HepG2 (cell line): ENCODE results near the gene TMEM107. TPM values are rescaled to one million over a fixed set of nuclear protein-coding genes. Genes with fewer than 3 reads are reported as not detected.

Source experiments
- CBX5 ChIP-seq: sonication (generic); formaldehyde crosslinking; IDR thresholded peaks from 2 replicates; pipeline ENCODE4 v1.4.0; 2020; ENCODE audit warnings: missing genetic modification reagents, borderline replicate concordance
- DZIP1 ChIP-seq: sonication (generic); formaldehyde crosslinking; IDR thresholded peaks from 2 replicates; pipeline ENCODE4 v1.5.0; 2020; ENCODE audit warnings: mild to moderate bottlenecking, missing genetic modification reagents
- ELF1 ChIP-seq: sonication (generic); formaldehyde crosslinking; IDR thresholded peaks from 2 replicates; pipeline ENCODE4 v1.4.0; 2020; ENCODE audit warnings: missing genetic modification reagents
- ETS1 ChIP-seq: sonication (generic); formaldehyde crosslinking; IDR thresholded peaks from 2 replicates; pipeline ENCODE4 v1.4.0; 2020; ENCODE audit warnings: missing genetic modification reagents
- HDAC6 ChIP-seq: fragments of 200-600 bp; sonication (generic); IDR thresholded peaks from 2 replicates; pipeline ENCODE4 v1.7.0; 2017; ENCODE audit warnings: mild to moderate bottlenecking, antibody characterized with exemption, low read length, low read depth
- HOMEZ ChIP-seq: IDR thresholded peaks from 2 replicates; pipeline ENCODE4 v1.6.1; 2016; ENCODE audit warnings: low read depth
- MED8 ChIP-seq: sonication (generic); formaldehyde crosslinking; IDR thresholded peaks from 2 replicates; pipeline ENCODE4 v1.8.1; 2023; ENCODE audit warnings: mild to moderate bottlenecking, missing genetic modification reagents; ENCODE audit not compliant: insufficient replicate concordance
- PHF20 ChIP-seq: sonication (generic); formaldehyde crosslinking; IDR thresholded peaks from 2 replicates; pipeline ENCODE4 v1.5.0; 2020; ENCODE audit warnings: mild to moderate bottlenecking, missing genetic modification reagents
- REST ChIP-seq, 2 experiments: IDR thresholded peaks; 2 replicates each; pipeline ENCODE4 v1.6.1; 2011 to 2012; ENCODE audit warnings: low read length in 2 of 2, borderline replicate concordance in 1 of 2, low read depth in 1 of 2, mild to moderate bottlenecking in 1 of 2, moderate library complexity in 1 of 2
- SOX6 ChIP-seq, 2 experiments: fragments of 450-650 bp in 1 of 2; sonication (generic) in 1 of 2; formaldehyde crosslinking in 1 of 2; IDR thresholded peaks; 2 replicates each; pipeline versions ENCODE4 v1.4.0 to v1.6.1; 2017 to 2020; ENCODE audit warnings: antibody characterized with exemption in 1 of 2, mild to moderate bottlenecking in 1 of 2, missing genetic modification reagents in 1 of 2
- SP4 ChIP-seq: sonication (generic); formaldehyde crosslinking; IDR thresholded peaks from 2 replicates; pipeline ENCODE4 v1.8.1; 2023; ENCODE audit warnings: mild to moderate bottlenecking, missing genetic modification reagents
- SRF ChIP-seq: IDR thresholded peaks from 2 replicates; pipeline ENCODE4 v1.6.1; 2011; ENCODE audit warnings: mild to moderate bottlenecking, low read depth, low read length, moderate library complexity
- SRY ChIP-seq: sonication (generic); formaldehyde crosslinking; IDR thresholded peaks from 2 replicates; pipeline ENCODE4 v1.8.0; 2022; ENCODE audit warnings: mild to moderate bottlenecking, missing genetic modification reagents
- ZIK1 ChIP-seq: sonication (generic); formaldehyde crosslinking; IDR thresholded peaks from 2 replicates; pipeline ENCODE4 v1.5.0; 2020; ENCODE audit warnings: mild to moderate bottlenecking, low read depth, missing genetic modification reagents, borderline replicate concordance
- ZNF251 ChIP-seq: sonication (generic); formaldehyde crosslinking; IDR thresholded peaks from 2 replicates; pipeline ENCODE4 v1.9.0; 2021; ENCODE audit warnings: mild to moderate bottlenecking, missing genetic modification reagents
- ZNF331 ChIP-seq: sonication (generic); formaldehyde crosslinking; IDR thresholded peaks from 2 replicates; pipeline ENCODE4 v1.4.0; 2020; ENCODE audit warnings: missing genetic modification reagents
- ZNF557 ChIP-seq: sonication (generic); formaldehyde crosslinking; IDR thresholded peaks from 2 replicates; pipeline ENCODE4 v1.4.0; 2020; ENCODE audit warnings: missing genetic modification reagents
- ZNF562 ChIP-seq: sonication (generic); formaldehyde crosslinking; IDR thresholded peaks from 2 replicates; pipeline ENCODE4 v1.8.0; 2022; ENCODE audit warnings: missing genetic modification reagents, borderline replicate concordance
- ZNF678 ChIP-seq: sonication (generic); formaldehyde crosslinking; IDR thresholded peaks from 2 replicates; pipeline ENCODE4 v1.4.0; 2020; ENCODE audit warnings: mild to moderate bottlenecking, missing genetic modification reagents
- ZNF782 ChIP-seq: sonication (generic); formaldehyde crosslinking; IDR thresholded peaks from 2 replicates; pipeline ENCODE4 v1.4.0; 2020; ENCODE audit warnings: missing genetic modification reagents, mild to moderate bottlenecking, borderline replicate concordance
- polyA plus RNA-seq, 8 experiments: library from polyadenylated mRNA; depleted of rRNA in 3 of 8; stranded (reverse) in 7 of 8; unstranded in 1 of 8; fragments of >200 nt; fragmentation: Illumina TruSeq in 4 of 8; extraction: Trizol in 4 of 8; gene quantifications; 2 replicates each; pipeline versions ENCODE4 v1.2.1 to v1.2.3, GENCODE V29; 2011 to 2016; ENCODE audit warnings: low read depth in 4 of 8, missing spikeins in 1 of 8, mixed read lengths in 1 of 8; ENCODE audit not compliant: insufficient read depth in 1 of 8
- total RNA-seq, 5 experiments: library from RNA; depleted of rRNA; stranded (reverse); fragments of >200 nt; fragmentation: Illumina TruSeq; extraction: Trizol; gene quantifications; 2 replicates each; pipeline ENCODE4 v1.2.3, GENCODE V29; 2016; ENCODE audit warnings: low read depth in 1 of 5

Gene TMEM107
- total and polyA plus RNA-seq, 2 of the 13 experiments (the other 11 are each of a cell fraction or from before 2014, with no cell fraction given) = 7.2 to 15.3 TPM

- TF ChIP-seq SP4 (CRISPR knock-in tag) (peak; percentile 88; the same call in 1 of the 2 replicates), REST (IDR thresholded peaks at IDR 0.05; ENCODE audit: borderline replicate concordance in 1 of 2, low read depth in 1 of 2, low read length in 2 of 2) (no peak), HOMEZ (CRISPR knock-in tag) (no peak), SRY (CRISPR knock-in tag) (no peak; the same call in 1 of the 2 replicates), ETS1 (CRISPR knock-in tag) (no peak), PHF20 (CRISPR knock-in tag) (peak; percentile 17; the same call in 1 of the 2 replicates), ELF1 (CRISPR knock-in tag) (peak; percentile 95), ZIK1 (CRISPR knock-in tag) (no peak), ZNF562 (CRISPR knock-in tag) (no peak), ZNF331 (no peak), HDAC6 (no peak), SOX6 (IDR thresholded peaks at IDR 0.05) (no peak), SOX6 (CRISPR knock-in tag; IDR thresholded peaks at IDR 0.05) (no peak; the same call in 1 of the 2 replicates), ZNF782 (CRISPR knock-in tag) (peak; percentile 80; the same call in 1 of the 2 replicates), ZNF251 (CRISPR knock-in tag) (no peak), ZNF678 (CRISPR knock-in tag) (0 out of 2 replicates have a peak, but pooled peaks have one; percentile 38), MED8 (CRISPR knock-in tag) (peak; percentile 68), SRF (no peak), CBX5 (no peak), ZNF557 (CRISPR knock-in tag) (no peak), DZIP1 (CRISPR knock-in tag) (no peak)
Measured at GRCh38 chr17:8189711-8190477, 13.7 kb upstream of the TMEM107 start, which contains the start of gene BORCS6 (continued).
